Mesenteric fat pad (tissue), 1 donor: ENCODE measurements around the gene TPSAB1. TPM values are rescaled to one million over a fixed set of nuclear protein-coding genes. Genes with fewer than 3 reads are reported as not detected.

Source experiments
- DNase-seq: peaks from one replicate; pipeline ENCODE4 v3.0.0-alpha.2; 2020; ENCODE audit warnings: low spot score
- total RNA-seq: library from RNA; stranded (reverse); fragmentation: NEBNext Ultra II Directional; extraction: Animal tissue kit (Norgen Biotek cat#: 25700); gene quantifications from one replicate; pipeline ENCODE4 v1.2.1, GENCODE V29; 2021
- donor health status: DM: yes; HTN: yes; CAD: no.

TPSAB1 gene
- total RNA-seq, 1 donor from 2014 or later = 10.7 TPM

DNA sequence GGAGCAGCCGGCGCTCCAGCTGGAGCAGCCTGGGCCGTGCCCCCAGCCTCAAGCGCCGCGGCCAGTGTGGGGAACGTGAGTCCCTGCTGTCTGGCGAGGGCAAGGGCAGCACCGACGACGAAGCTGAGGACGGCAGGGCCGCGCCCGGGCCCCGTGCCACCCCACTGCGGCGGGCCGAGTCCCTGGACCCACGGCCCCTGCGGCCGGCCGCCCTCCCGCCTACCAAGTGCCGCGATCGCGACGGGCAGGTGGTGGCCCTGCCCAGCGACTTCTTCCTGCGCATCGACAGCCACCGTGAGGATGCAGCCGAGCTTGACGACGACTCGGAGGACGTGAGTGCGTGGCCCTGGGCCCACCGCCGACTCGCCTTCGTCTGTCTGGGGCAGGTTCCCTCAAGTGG lies 31.4 kb upstream of the TPSAB1 start:
- no peak for DNase-seq

DNA sequence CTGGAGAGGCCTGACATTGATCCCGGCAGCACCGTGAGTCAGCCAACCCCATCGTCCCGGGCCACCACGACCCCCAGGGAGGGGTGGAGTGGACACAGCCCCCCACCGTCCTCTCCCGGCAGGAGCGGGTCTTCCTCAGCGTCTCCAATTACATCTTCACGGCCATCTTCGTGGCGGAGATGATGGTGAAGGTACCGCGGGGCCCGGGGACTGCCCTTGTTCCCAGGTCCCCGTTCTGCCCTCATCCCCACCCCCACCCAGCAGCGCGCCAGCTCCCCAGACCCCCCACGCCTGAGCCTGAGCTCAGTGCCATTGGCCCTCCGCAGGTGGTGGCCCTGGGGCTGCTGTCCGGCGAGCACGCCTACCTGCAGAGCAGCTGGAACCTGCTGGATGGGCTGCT lies 30.0 kb upstream of the TPSAB1 start:
- DNase-seq = no peak

DNA sequence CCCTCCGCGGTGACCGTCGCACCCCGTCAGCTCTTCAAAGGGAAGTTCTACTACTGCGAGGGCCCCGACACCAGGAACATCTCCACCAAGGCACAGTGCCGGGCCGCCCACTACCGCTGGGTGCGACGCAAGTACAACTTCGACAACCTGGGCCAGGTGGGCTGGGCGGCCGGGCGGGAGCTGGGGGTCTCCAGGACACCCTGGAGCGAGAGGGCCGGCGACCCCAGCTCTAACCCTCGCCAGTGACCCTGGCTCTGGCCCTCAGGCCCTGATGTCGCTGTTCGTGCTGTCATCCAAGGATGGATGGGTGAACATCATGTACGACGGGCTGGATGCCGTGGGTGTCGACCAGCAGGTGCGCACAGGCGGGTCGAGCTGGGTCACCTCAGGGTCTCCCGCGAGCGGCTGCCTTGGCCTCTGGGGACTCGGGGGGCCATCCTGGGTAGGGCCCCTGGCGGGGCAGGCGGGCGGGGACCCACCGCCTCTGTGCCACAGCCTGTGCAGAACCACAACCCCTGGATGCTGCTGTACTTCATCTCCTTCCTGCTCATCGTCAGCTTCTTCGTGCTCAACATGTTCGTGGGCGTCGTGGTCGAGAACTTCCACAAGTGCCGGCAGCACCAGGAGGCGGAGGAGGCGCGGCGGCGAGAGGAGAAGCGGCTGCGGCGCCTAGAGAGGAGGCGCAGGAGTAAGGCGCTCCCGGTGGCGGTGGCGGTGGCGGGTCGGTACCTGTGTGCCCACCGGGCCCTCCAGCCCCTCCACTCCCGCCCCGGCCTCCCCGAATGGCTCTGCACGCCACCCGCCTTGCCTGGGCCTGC lies 28.8 kb upstream of the TPSAB1 start:
- no peak for DNase-seq

DNA sequence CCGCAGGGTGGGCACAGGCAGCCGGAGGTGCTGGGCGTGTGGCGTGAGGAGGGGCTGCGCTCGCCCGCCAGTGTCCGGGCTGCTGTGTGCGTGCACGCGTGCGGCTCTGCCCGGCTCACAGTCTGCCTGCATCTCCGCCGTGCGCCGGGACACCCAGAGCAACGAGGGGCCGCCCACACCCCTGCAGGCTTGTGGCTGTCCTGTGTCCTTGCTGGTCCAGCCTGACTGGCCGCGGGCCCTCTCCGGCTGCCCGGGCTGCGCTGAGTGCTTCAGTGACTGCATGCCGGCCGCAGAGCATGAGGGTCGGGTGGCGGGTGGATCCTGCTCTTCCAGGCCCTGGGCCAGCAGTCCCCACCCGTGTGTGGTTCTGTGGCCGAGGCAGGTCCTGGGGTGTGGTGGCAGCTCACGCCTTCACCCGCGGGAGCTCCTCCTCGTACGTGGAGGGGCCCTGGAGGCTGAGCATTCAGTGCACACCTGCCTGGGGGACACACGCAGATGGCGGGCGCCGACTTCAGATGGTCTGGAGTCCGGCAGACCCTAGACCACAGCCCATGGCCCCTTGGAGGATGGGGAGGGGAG lies 27.8 kb upstream of the TPSAB1 start:
- DNase-seq = no peak

DNA sequence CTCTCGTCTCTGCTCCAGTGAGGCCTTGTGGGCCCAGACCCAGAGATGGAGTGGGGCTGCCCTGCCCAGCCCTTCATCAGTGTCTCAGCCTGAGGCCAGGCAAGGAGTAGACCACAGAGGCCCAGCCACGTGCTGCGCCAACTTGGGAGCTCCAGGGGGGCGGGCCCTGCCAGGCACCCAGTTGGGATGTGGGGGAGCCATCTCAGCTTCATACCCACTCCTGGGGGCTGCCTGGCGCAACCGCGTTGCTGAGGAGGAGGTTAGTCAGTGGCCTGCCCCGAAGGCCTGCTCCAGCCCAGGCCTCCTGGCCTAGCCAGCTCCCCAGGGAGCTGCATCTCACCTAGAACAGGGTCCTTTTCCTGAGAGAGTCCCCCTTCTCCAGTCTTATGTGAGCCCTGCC lies 27.3 kb upstream of the TPSAB1 start:
- DNase-seq = no peak

DNA sequence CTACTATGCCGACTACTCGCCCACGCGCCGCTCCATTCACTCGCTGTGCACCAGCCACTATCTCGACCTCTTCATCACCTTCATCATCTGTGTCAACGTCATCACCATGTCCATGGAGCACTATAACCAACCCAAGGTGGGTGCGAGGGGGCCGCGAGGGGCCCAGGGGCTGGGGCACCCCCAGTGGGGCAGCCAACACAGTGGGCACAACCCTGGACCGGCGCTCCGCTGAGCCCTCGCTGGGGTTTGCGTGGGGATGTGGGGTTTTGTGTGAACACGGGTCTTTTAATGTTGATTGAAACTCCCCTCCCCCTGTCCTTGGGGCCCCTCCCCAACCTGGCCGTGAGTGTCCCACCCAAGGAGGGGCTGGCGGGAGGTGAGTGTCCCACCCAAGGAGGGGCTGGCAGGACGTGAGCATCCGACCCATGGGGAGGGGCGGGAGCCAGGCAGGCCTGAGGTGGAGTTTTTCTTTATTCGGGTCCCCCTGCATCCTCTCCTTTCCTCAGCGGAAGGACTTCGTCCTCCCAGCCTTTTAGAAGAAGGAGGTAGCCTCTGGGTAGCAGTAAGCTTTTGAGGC lies 26.6 kb upstream of the TPSAB1 start:
- no peak for DNase-seq

DNA sequence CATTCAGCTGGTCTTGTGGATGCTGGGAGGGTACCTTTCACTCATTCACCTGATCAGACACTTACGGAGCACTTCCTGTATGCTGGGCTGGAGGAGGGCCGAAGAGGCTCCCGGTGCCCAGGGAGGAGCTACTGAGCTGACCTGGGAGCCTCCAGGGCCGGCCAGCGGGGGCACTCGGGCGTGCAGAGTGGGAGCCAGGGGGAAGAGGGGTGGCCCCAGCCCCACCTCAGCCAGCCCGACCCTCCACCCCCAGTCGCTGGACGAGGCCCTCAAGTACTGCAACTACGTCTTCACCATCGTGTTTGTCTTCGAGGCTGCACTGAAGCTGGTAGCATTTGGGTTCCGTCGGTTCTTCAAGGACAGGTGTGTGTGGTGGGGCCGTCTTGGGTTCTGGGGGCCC lies 25.8 kb upstream of the TPSAB1 start:
- no peak for DNase-seq

DNA sequence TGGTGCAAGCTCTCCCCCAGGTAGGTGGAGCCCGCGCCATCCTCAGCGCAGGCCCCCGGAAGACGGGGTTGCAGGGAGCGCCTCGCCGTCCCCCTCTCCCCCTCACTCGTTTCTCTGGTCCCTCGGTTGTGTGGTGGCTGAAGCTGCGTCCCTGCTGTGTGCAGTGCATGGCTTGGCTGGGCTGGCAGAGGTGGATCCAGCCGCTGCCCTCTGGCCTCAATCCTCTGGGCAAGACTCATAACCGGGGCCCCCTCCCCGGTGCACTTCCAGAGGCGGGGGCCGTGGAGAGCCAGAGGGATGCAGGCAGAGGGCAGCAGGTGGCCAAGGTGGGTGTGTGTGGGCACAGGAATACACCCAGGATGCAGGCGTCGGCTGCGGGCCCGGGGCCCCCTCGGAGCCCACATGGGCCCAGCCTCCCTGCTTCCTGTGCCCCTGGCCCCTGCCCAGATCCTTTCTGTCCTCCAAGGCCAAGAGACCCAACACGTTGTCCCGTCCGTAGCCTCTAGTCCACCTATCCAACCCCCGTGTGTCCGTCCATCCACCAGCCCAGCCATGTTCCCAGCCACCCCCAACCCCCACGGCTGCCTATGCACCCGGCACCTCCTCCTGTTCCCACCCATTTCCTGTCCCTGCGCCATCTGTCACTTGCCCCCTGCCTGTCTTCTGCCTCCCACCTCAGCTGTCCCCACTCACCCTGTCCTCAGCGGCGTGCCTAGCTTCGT lies 24.8 kb upstream of the TPSAB1 start:
- no peak for DNase-seq

DNA sequence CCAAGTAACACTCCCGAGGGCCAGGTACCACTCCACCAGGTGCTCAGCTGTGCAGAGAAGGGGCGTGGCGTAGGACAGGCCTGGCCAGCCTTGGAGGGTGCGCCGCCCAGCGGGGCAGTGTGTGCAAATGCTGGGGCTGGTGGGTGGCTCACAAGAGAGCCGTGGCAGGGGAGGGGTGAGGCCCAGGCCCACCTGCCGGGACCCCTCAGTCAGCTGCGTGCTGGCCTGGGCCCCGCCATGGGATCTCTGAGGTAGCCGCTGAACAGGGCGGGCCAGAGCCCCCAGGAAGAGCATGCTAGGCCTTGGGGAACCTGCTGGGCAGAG lies 24.2 kb upstream of the TPSAB1 start:
- DNase-seq = no peak

DNA sequence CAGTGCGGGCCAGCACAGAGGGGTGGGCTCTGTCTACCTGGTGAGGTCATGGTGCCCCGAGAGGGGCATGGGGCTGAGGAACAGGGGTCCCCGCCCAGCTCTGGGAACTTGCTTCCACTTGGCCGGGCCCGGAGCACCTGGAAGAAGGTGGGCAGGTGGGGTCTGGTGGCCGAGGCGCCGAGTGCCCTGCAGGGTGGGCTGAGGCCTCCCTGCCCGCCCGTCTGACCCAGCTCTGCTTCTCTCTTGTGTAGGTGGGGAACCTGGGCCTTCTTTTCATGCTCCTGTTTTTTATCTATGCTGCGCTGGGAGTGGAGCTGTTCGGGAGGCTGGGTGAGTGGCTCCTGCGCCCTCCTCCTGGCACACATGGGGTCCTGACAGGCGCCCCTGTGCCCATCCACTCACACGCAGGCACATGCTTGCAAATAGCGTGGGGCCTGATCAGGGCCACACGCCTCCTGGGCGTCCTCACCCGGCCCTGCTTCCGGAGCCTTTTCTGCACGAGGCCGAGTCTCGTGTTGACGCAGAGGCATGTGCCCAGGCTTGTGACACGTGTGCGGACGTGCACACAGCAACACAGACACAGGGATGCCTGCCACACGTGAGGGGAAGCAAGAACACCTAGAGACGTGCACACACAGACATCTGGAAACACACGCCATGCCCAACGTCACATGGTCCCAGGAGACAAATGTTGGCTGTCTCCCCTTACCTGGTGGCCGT lies 23.7 kb upstream of the TPSAB1 start:
- no peak for DNase-seq

DNA sequence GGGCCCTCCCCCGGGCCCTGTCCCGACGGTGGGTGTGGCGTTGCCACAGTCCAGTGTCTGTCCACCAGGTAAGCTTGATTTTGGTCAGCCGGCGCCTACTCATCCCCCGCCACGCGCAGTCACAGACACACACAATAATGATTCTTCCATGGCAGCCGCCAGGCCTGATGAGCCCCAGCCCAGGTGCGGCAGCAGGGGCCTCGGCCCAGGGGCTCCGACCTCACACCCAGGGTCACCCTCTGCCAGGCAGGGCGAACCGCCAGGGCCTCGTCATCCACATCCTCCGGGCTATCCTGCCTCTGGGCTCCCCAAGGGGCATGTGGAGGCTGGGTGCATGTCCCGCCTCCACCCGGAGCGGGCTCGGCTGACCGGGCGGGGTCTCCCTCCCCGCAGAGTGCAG lies 23.0 kb upstream of the TPSAB1 start:
- DNase-seq = no peak

DNA sequence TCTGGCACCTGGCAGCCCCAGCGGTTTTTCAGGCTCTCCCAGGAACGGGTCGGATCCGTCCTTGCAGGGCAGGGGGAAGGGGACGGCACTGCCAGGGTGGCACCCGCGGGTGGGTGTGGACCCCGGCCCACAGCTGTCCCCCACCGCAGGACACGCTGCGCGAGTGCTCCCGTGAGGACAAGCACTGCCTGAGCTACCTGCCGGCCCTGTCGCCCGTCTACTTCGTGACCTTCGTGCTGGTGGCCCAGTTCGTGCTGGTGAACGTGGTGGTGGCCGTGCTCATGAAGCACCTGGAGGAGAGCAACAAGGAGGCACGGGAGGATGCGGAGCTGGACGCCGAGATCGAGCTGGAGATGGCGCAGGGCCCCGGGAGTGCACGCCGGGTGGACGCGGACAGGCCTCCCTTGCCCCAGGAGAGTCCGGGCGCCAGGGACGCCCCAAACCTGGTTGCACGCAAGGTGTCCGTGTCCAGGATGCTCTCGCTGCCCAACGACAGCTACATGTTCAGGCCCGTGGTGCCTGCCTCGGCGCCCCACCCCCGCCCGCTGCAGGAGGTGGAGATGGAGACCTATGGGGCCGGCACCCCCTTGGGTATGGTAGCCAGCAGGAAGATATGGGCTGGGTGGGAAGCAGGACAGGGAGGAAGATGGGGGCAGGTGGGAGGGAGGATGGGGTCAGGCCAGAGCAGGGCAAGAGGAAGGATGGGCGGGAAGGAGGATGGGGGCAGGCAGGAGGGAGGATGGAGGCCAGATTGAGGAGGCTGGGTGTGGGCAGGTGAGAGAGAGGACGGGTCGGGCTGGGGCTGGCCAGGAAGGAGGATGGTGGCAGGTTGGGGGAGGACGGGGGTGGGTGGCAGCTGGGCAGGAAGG lies 22.2 kb upstream of the TPSAB1 start:
- no peak for DNase-seq

DNA sequence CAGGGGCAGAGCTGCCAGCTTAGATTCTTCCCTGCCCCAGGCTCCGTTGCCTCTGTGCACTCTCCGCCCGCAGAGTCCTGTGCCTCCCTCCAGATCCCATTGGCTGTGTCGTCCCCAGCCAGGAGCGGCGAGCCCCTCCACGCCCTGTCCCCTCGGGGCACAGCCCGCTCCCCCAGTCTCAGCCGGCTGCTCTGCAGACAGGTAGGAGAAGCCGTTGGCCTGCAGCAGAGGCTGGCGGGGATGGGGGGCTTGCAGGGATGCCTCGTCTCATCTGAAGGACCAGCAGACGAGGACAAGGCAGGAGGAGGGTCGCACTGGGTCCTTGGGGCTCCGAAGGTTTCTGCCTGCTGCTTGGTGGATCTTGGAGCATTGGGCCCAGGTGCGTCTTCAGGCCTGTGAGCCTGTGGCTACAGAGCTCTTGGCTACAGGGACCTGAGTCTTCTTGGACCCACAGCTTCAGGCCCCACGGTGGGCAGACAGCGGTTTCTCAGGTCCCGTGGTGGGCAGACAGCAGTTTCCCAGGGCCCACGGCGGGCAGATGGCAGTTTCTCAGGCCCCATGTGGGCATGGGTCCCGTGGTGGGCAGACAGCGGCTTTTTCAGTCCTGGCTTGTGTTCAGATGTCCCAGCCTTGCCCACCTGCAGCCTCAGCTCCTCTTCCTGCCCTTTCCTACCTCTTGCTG lies 21.4 kb upstream of the TPSAB1 start:
- no peak for DNase-seq

DNA sequence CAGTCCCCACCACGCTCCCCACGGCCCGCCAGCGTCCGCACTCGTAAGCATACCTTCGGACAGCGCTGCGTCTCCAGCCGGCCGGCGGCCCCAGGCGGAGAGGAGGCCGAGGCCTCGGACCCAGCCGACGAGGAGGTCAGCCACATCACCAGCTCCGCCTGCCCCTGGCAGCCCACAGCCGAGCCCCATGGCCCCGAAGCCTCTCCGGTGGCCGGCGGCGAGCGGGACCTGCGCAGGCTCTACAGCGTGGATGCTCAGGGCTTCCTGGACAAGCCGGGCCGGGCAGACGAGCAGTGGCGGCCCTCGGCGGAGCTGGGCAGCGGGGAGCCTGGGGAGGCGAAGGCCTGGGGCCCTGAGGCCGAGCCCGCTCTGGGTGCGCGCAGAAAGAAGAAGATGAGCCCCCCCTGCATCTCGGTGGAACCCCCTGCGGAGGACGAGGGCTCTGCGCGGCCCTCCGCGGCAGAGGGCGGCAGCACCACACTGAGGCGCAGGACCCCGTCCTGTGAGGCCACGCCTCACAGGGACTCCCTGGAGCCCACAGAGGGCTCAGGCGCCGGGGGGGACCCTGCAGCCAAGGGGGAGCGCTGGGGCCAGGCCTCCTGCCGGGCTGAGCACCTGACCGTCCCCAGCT lies 20.3 kb upstream of the TPSAB1 start:
- no peak for DNase-seq

DNA sequence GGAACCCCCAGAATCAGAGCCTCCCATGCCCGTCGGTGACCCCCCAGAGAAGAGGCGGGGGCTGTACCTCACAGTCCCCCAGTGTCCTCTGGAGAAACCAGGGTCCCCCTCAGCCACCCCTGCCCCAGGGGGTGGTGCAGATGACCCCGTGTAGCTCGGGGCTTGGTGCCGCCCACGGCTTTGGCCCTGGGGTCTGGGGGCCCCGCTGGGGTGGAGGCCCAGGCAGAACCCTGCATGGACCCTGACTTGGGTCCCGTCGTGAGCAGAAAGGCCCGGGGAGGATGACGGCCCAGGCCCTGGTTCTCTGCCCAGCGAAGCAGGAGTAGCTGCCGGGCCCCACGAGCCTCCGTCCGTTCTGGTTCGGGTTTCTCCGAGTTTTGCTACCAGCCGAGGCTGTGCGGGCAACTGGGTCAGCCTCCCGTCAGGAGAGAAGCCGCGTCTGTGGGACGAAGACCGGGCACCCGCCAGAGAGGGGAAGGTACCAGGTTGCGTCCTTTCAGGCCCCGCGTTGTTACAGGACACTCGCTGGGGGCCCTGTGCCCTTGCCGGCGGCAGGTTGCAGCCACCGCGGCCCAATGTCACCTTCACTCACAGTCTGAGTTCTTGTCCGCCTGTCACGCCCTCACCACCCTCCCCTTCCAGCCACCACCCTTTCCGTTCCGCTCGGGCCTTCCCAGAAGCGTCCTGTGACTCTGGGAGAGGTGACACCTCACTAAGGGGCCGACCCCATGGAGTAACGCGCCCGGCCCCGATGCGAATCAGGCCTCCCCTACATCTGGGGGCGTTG lies 19.5 kb upstream of the TPSAB1 start:
- DNase-seq = no peak

DNA sequence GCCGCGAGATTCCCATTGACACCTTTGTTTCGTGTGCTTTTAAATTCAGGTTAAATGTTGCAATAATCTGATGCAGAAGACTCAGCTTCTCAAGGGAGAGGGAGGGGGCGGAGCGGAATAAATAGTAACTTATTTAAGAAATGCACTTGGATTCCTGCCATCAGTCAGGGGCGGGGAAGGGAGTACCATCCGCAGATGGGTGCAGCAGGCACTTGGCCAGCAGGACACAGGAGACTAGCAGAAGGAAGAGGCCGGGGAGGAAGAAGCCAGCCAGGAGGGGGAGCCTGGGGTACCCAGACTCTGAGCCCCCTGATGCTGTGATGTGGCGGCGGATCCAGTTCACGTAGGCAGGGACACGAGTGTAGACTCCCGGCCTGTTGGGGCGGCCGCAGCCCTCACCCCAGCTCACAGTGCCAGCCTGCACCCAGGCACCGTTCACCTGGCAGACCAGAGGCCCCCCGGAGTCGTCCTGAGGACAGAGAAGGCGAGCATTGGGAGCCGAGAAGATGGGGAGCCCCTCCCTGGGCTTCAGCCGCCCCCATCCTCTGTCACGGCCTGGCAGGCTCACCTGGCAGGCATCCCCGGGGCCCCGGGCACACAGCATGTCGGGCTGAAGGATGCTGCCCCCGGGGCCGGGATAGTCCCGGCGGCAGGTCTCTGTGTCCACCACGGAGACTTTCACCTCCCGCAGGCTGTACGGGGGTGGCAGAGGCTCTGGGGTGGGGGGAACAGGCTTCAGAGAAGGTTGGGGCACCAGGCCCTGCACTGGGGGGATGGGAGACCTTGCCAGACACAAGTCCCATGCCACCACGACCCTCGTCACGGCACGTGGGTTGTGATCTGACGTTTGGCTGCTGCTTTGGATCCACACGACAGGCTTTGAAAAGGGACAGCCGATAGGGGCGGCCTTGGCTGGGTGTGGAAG lies 18.6 kb upstream of the TPSAB1 start:
- DNase-seq = no peak

DNA sequence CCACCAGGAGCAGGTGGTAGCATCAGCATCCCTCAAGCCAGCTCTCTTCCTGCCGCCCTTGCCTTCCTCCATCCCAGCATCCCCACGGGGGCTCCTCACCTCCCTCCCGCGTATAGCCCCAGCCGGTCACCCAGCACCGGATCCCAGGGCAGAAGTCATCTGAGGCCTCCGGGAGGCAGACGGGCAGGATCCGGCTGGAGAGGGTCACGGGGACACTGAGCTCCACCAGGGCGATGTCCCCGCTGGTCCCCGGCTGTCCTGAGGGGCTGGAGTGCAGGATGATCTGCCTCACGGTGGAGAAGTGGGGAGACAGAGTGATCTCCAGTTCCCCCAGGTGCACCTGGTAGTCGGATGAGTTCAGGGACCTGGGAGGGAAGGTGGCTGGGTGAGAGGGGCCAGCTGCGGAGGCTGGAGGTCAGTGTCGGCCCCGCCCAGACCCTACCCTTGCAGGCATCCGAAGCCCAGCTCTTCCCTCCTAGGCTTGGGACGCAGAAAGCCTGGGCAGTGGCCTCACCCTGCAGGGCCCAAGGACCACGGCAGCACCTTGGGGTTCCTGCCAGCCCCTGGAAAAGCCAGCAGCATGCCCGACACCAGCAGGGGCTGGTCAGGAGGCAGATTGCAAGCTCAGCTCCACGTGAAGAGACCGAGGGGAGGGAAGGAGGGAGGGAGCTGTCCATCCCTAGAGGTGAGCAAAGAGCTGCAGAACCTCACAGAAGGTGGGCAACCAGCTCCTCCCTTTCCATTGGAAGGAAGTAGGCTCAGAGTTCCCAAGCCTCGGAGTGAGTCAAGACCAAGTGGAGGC lies 17.8 kb upstream of the TPSAB1 start:
- DNase-seq = no peak
